ENCODE results near the gene MRPL14. TPM values are rescaled to one million over a fixed set of nuclear protein-coding genes. Genes with fewer than 3 reads are reported as not detected.

Gene MRPL14
- total and polyA plus RNA-seq, 8 donors = 8.7 to 30.4 (median 14.1) TPM

- Histone ChIP-seq H3K27ac (no peak overlapping the region), H3K4me3 (no peak overlapping the region), H3K4me1 (peaks cover 0 to 6% (median 5%) of the 10 kb centered on the region in 3 donors), H3K9me3 (no peaks in the 10 kb centered on the region), H3K36me3 (no peaks in the 10 kb centered on the region), H3K27me3 (no peaks in the 10 kb centered on the region)
- WGBS, 2 donors = 89 to 94% methylated on average over 13 of the region's 13 CpGs
- ATAC-seq = no peak
- peak in 1 of 6 donors; percentile 41 for DNase-seq
- no peak for FAIRE-seq
- intact Hi-C loops (cut with DNase I) = loop anchor here in 1 of 3 donors (5.0 kb wide), 3 partner anchors 317 to 422 kb away; no protein-coding TSS in a partner anchor
- TF ChIP-seq, protein P1, sequence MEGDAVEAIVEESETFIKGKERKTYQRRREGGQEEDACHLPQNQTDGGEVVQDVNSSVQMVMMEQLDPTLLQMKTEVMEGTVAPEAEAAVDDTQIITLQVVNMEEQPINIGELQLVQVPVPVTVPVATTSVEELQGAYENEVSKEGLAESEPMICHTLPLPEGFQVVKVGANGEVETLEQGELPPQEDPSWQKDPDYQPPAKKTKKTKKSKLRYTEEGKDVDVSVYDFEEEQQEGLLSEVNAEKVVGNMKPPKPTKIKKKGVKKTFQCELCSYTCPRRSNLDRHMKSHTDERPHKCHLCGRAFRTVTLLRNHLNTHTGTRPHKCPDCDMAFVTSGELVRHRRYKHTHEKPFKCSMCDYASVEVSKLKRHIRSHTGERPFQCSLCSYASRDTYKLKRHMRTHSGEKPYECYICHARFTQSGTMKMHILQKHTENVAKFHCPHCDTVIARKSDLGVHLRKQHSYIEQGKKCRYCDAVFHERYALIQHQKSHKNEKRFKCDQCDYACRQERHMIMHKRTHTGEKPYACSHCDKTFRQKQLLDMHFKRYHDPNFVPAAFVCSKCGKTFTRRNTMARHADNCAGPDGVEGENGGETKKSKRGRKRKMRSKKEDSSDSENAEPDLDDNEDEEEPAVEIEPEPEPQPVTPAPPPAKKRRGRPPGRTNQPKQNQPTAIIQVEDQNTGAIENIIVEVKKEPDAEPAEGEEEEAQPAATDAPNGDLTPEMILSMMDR (IDR thresholded peaks at IDR 0.05) = no peak
These were observed 42.8 kb downstream of the MRPL14 start for GRCh38 chr6:44084231-44085014.

DNA sequence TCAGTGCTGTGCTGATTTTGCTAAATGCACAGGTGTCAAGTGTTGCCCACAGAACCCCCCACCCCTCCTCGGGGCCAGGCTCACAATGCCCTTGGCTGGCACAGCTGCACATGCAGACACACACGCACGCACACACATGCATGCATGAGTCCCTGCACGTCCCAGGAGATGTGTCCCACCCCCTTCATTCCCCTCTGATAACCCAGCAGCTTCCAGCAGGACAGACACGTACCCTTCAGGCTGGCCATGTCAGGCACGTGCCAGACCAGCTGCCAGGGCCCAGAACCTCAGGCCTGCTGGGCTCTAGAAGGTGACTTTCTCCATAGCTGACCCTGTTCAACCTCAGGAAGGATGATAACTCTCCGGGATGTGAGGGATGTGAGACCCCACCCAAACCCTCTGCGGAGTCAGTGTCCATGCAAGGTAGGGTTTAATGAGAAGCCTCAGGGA, 44.4 kb downstream of the MRPL14 start:
- H3K27me3 ChIP-seq = no peaks in the 10 kb centered on the region
- DNase-seq (peak in 1 of 6 donors; percentile 42), ATAC-seq (no peak), FAIRE-seq (no peak)
- no peaks in the 10 kb centered on the region for H3K9me3 ChIP-seq
- no peaks in the 10 kb centered on the region for H3K36me3 ChIP-seq
- TF ChIP-seq, protein P1 (IDR thresholded peaks at IDR 0.05) = no peak
- 78 to 84% methylated on average over 8 of the region's 8 CpGs for WGBS, 2 donors
- intact Hi-C loops (cut with DNase I) = loop anchor here in 1 of 3 donors (5.0 kb wide), 3 partner anchors 316 to 421 kb away; no protein-coding TSS in a partner anchor
- no peak overlapping the region for H3K4me3 ChIP-seq
- no peak overlapping the region for H3K27ac ChIP-seq
- H3K4me1 ChIP-seq = peaks cover 0 to 6% (median 5%) of the 10 kb centered on the region in 3 donors

GRCh38 chr6:44081753-44082152, 45.5 kb downstream of the MRPL14 start:
- intact Hi-C loops (cut with DNase I) = loop anchor here in 1 of 3 donors (5.0 kb wide), 3 partner anchors 314 to 419 kb away; no protein-coding TSS in a partner anchor
- TF ChIP-seq, protein P1 (IDR thresholded peaks at IDR 0.05) = no peak

GRCh38 chr6:44080561-44081521, 46.4 kb downstream of the MRPL14 start:
- 78 to 85% methylated on average over 11 of the region's 11 CpGs for WGBS, 2 donors
- intact Hi-C loops (cut with DNase I) = loop anchor here in 1 of 3 donors (5.0 kb wide), 3 partner anchors 314 to 419 kb away; no protein-coding TSS in a partner anchor

More at GRCh38 chr6:44081753-44082152, 45.5 kb downstream of the MRPL14 start:
- peaks cover 0 to 2% (median 2%) of the 10 kb centered on the region in 3 donors for H3K4me1 ChIP-seq
- DNase-seq (peak in 1 of 6 donors; percentile 39), ATAC-seq (no peak), FAIRE-seq (no peak)
- H3K27ac ChIP-seq = no peak overlapping the region
- H3K36me3 ChIP-seq = no peaks in the 10 kb centered on the region
- H3K9me3 ChIP-seq = no peaks in the 10 kb centered on the region
- no peaks in the 10 kb centered on the region for H3K27me3 ChIP-seq
- WGBS, 2 donors = 80 to 81% methylated on average over 6 of the region's 6 CpGs
- H3K4me3 ChIP-seq = no peak overlapping the region

More at GRCh38 chr6:44080561-44081521, 46.4 kb downstream of the MRPL14 start:
- H3K27ac ChIP-seq = no peak overlapping the region
- DNase-seq (peak in 1 of 6 donors; percentile 38), FAIRE-seq (no peak), ATAC-seq (no peak)
- H3K27me3 ChIP-seq = no peaks in the 10 kb centered on the region
- H3K36me3 ChIP-seq = no peaks in the 10 kb centered on the region
- no peaks in the 10 kb centered on the region for H3K9me3 ChIP-seq
- TF ChIP-seq, protein P1 (IDR thresholded peaks at IDR 0.05) = no peak
- H3K4me3 ChIP-seq = no peak overlapping the region
- peaks cover 0 to 11% (median 8%) of the 10 kb centered on the region in 3 donors for H3K4me1 ChIP-seq

Measured in pancreas (tissue), 10 donors.